Large intestine (tissue), 3 donors: ENCODE results near the gene PDE3A. TPM values are rescaled to one million over a fixed set of nuclear protein-coding genes. Genes with fewer than 3 reads are reported as not detected.
A peak's percentile ranks its signal among the peaks of the same experiment; 100 is the strongest.
"Not testable (repeated sequence)": the region's sequence is repeated elsewhere in the genome, so short reads cannot be mapped to it uniquely, and the experiment has no call there.

ENCODE experiments used
- DNase-seq, 2 donors: peaks; one replicate each; pipeline versions ENCODE4 v3.0.0 to v3.0.0-alpha.2; 2013
- H3K27ac ChIP-seq: one replicate; pipeline ENCODE4 v1.5.1; 2013; ENCODE audit warnings: low read length
- H3K27me3 ChIP-seq: 2 replicates; pipeline ENCODE4 v1.6.1; 2013; ENCODE audit warnings: low read length; ENCODE audit not compliant: control insufficient read depth, insufficient read depth
- H3K36me3 ChIP-seq: 2 replicates; pipeline ENCODE4 v1.6.1; 2013; ENCODE audit warnings: low read length; ENCODE audit not compliant: control insufficient read depth, insufficient read depth
- H3K4me1 ChIP-seq: one replicate; pipeline ENCODE4 v1.6.1; 2013; ENCODE audit warnings: low read length; ENCODE audit not compliant: control insufficient read depth, insufficient read depth
- H3K4me3 ChIP-seq: one replicate; pipeline ENCODE4 v1.5.1; 2013; ENCODE audit warnings: low read length
- H3K9me3 ChIP-seq: one replicate; pipeline ENCODE4 v1.6.1; 2013; ENCODE audit warnings: mild to moderate bottlenecking, low read depth, low read length, moderate library complexity; ENCODE audit not compliant: control insufficient read depth
- WGBS: methylation state at CpG from one replicate; pipeline ENCODE4 v1.1.5; 2013; ENCODE audit warnings: low lambda C conversion rate; ENCODE audit not compliant: insufficient coverage; 5-methylcytosine and 5-hydroxymethylcytosine counted together
- polyA plus RNA-seq: library from polyadenylated mRNA; unstranded; fragments of 120-200 nt; gene quantifications from one replicate; pipeline ENCODE4 v1.2.1, GENCODE V29; 2013

The PDE3A gene
- polyA plus RNA-seq, 1 donor: 62.0 TPM

DNA sequence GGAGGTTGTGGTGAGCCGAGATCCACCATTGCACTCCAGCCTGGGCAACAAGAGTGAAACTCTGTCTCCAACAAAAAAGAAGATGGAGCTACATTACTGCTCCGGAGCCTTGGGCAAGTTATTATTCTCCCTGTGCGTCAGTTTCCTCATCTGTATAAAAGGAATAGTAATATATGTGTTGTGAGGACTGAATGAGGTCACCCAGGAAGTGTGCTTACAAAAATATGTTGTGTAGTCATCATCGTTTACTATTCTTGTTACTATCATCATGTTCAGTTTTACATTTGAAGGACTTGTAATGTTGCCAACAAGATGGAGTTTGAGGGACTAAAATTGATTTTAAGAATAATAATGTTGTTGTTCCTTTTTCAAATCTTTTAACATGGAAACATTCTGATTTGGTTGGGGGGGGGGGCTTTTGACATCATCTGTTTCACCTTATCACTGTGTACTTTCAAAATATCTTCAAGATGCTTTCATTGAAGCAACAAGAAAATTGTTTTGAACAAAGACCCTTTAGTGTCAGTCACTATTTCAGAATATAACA is 156.8 kb downstream of the PDE3A start:
- H3K36me3 ChIP-seq: peaks cover 2% of the 10 kb centered on the region
- no peak overlapping the region for H3K4me3 ChIP-seq
- whole genome bisulfite sequencing: no CpG with 5 or more reads among the region's 4 CpGs
- DNase-seq: no peak
- no peaks in the 10 kb centered on the region for H3K27me3 ChIP-seq
- no peak overlapping the region for H3K27ac ChIP-seq
- H3K9me3 ChIP-seq: no peaks in the 10 kb centered on the region
- H3K4me1 ChIP-seq: no peaks in the 10 kb centered on the region

DNA sequence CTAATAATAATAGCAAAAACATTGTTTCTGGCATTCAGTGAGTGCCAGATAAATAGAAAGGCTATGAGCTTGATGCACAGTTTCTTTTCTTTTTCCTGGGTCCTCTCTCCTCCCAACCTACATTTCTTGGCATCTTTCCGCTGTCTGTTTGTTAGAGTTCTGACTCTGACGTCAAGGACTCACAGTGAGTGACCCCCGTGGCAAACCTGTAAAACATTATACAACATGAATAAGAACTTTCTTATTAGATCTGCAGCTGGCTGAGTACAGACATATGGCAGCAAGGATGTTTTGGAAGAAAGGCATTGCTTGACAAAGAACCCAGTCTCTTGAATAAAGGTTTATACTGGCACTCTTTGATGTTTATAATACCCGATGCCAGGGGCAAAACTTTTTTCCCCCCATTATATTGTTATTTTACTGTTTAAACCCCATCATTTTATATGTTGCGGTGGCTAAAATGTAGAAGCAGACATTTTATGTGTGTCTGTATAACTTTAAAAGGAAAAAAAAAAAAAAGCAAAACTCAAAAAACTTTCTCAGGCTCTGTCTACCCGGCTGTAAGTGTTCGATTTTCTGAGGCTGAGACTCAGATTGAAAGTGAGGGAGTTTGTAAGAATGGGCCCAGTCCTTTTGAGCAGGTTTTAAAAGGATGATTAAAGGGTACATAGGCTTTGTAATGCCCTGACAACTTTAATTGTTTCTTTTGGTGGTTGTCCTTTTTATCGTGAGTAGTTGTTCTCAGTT is 159.3 kb downstream of the PDE3A start:
- Histone ChIP-seq H3K36me3 (no peaks in the 10 kb centered on the region), H3K9me3 (no peaks in the 10 kb centered on the region), H3K27me3 (no peaks in the 10 kb centered on the region), H3K4me3 (no peak overlapping the region), H3K27ac (no peak overlapping the region), H3K4me1 (no peaks in the 10 kb centered on the region)
- whole genome bisulfite sequencing: 79% methylated on average over 2 of the region's 8 CpGs
- no peak for DNase-seq

DNA sequence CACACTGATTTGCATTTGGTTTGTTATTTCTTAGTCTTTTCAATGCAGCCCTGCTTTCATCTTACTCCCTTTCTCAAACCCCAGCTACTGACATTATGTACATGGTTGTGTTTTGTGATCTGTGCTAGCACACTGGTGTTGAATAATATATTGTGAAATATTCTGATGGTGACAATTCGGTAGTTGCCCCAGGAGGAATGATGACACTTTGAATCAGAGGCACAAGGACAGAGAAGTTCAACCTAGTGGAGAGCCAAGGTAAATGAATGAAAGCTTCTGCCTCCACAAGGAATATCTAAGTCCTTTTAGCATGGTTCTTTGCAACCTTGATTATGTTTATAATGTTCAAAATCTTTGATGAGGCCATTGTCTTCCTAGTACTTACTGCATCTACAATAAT is 159.9 kb downstream of the PDE3A start:
- WGBS: no CpG with 5 or more reads among the region's 1 CpG
- no peak overlapping the region for H3K27ac ChIP-seq

DNA sequence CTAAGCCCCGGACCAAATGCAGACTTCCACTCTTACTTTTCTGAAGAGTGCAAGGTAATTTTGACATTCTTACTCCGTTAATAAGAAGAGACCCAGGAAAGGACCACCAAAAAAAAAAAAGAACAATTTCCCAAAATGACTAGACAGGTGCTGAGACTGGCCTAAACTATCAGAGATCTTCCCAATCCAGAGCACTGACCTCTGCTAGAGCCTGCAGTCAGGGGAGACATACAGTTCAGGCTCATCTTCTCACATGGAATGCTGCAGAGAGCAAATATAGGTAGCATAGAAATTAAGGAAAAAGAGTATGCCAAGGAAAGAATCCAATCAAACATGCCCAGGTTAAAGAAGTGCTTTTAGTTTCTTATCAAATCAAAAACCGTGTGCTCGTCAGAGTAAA is 177.9 kb downstream of the PDE3A start:
- 100% methylated on average over 1 of the region's 4 CpGs for WGBS
- H3K4me1 ChIP-seq: no peaks in the 10 kb centered on the region

More for the DNA sequence above, 159.9 kb downstream of the PDE3A start:
- no peaks in the 10 kb centered on the region for H3K36me3 ChIP-seq
- H3K27me3 ChIP-seq: no peaks in the 10 kb centered on the region
- DNase-seq: no peak
- no peaks in the 10 kb centered on the region for H3K9me3 ChIP-seq
- H3K4me3 ChIP-seq: no peak overlapping the region
- H3K4me1 ChIP-seq: no peaks in the 10 kb centered on the region

DNA sequence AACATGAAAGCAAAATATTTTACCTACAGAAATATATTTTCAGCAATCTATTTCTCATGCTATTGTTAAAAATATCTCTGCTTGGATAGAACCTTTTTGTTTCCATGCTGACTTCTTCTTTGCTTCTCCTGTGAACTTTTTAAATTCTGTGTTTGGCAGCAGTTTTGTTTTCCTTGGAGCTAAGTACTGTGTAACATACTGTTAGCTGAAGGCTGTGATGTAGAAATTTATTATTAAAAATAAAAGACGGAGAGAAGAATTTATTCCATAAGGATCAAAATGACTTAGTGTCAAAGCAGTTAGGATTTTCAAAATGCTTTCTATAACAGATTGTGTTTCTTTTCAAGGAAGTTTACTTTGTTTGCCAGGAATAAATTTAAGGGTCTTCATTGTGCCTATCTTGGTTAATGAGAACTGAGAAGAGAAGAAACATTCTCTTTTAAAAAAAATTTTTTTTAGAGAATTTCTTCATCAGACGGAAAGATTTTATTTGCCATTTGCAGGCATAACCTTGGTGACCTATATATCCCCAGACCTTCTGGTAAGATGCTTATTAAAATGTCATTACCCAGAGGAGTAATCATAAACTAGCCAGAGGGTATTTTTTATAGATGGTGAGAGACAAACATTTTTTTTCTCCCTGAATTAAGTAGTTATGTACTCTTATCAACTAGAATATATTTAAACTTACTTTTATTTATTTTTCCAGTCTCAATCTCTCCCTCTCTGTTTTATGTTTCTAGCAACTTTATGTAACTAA is 179.7 kb downstream of the PDE3A start:
- H3K36me3 ChIP-seq: peaks cover 5% of the 10 kb centered on the region
- no peaks in the 10 kb centered on the region for H3K4me1 ChIP-seq
- WGBS: 86% methylated on average over 1 of the region's 2 CpGs
- no peak overlapping the region for H3K27ac ChIP-seq
- no peak for DNase-seq
- H3K9me3 ChIP-seq: peaks cover 16% of the 10 kb centered on the region
- no peaks in the 10 kb centered on the region for H3K27me3 ChIP-seq
- no peak overlapping the region for H3K4me3 ChIP-seq

More for the DNA sequence above, 177.9 kb downstream of the PDE3A start:
- no peak for DNase-seq
- Histone ChIP-seq H3K36me3 (no peaks in the 10 kb centered on the region), H3K9me3 (peaks cover under 1% of the 10 kb centered on the region), H3K4me3 (no peak overlapping the region), H3K27ac (no peak overlapping the region), H3K27me3 (no peaks in the 10 kb centered on the region)

DNA sequence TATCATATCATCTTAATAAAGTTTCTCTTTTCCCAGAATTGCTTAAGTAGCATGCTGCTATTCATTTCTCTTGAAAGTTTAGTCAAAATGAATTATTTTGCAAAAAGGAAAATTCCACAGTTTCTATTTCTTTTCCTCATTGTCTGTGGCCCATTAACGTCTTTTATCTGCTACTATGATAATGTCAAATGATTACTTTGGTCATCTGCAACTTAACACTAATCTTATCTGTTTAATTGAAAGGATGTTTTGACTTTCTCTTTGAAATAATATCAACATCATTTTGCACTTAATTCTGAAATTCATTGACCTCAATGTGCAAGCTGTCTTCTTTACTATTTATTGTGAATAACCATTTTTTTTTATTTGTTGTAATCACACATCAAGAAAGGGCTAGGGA is 180.3 kb downstream of the PDE3A start:
- no peaks in the 10 kb centered on the region for H3K4me1 ChIP-seq
- 33% methylated on average over 1 of the region's 1 CpG for WGBS
- H3K4me3 ChIP-seq: no peak overlapping the region
- no peak for DNase-seq
- no peaks in the 10 kb centered on the region for H3K27me3 ChIP-seq
- peaks cover 5% of the 10 kb centered on the region for H3K36me3 ChIP-seq
- H3K9me3 ChIP-seq: peaks cover 18% of the 10 kb centered on the region
- no peak overlapping the region for H3K27ac ChIP-seq

DNA sequence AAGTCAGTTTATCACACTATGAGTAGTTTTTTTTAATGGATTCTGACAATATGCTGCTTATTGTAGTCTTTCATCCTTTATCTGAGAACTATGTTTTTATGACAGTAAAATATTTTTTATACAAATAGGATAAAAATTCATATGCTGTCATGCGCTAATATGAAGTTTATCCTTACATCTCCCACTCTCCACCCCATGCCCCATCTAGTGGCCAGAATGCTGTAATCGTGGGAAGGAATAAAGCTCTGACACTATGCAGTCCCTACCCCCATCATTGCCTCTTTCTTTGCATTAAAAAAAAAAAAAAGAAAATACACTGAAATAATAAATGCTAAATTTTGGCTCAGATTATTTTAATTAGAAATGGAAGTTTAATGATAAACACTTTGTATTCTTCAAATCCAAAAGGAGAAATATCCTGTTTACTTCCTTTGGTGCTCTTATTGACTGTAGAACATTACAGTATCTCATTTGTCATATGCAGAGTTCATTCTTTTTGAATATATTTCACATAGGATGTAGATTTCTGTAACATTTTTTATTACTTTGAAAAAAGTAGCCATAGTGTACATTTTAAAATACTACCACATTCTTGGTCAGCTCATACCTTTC is 180.9 kb downstream of the PDE3A start:
- Histone ChIP-seq H3K4me3 (no peak overlapping the region), H3K9me3 (peaks cover 19% of the 10 kb centered on the region), H3K27ac (no peak overlapping the region), H3K36me3 (peaks cover 5% of the 10 kb centered on the region), H3K27me3 (no peaks in the 10 kb centered on the region), H3K4me1 (no peaks in the 10 kb centered on the region)
- peak in 1 of 2 donors; percentile 22 for DNase-seq
- WGBS: 100% methylated on average over 1 of the region's 2 CpGs

DNA sequence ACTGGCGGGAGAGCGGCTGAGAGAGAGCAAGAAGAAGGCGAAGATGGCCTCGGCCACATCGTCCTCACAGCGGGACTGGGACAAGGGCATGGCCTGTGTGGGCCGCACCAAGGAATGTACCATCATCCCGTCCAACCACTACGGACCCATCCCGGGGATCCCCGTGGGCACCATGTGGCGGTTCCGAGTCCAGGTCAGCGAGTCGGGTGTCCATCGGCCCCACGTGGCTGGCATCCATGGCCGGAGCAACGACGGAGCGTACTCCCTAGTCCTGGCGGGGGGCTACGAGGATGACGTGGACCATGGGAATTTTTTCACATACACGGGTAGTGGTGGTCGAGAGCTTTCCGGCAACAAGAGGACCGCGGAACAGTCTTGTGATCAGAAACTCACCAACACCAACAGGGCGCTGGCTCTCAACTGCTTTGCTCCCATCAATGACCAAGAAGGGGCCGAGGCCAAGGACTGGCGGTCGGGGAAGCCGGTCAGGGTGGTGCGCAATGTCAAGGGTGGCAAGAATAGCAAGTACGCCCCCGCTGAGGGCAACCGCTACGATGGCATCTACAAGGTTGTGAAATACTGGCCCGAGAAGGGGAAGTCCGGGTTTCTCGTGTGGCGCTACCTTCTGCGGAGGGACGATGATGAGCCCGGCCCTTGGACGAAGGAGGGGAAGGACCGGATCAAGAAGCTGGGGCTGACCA is 183.6 kb downstream of the PDE3A start:
- WGBS: no CpG with 5 or more reads among the region's 48 CpGs
- not testable (repeated sequence) for H3K4me1 ChIP-seq, DNase-seq, H3K27me3 ChIP-seq, H3K4me3 ChIP-seq, H3K36me3 ChIP-seq, H3K27ac ChIP-seq
- H3K9me3 ChIP-seq: peaks cover 19% of the 10 kb centered on the region

DNA sequence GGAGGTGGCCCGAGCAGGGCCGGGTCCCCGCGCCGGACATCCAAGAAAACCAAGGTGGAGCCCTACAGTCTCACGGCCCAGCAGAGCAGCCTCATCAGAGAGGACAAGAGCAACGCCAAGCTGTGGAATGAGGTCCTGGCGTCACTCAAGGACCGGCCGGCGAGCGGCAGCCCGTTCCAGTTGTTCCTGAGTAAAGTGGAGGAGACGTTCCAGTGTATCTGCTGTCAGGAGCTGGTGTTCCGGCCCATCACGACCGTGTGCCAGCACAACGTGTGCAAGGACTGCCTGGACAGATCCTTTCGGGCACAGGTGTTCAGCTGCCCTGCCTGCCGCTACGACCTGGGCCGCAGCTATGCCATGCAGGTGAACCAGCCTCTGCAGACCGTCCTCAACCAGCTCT is 184.2 kb downstream of the PDE3A start:
- not testable (repeated sequence) for H3K4me3 ChIP-seq, H3K36me3 ChIP-seq, H3K27me3 ChIP-seq, H3K4me1 ChIP-seq, H3K27ac ChIP-seq, DNase-seq
- H3K9me3 ChIP-seq: peaks cover 19% of the 10 kb centered on the region
- no CpG with 5 or more reads among the region's 23 CpGs for WGBS

DNA sequence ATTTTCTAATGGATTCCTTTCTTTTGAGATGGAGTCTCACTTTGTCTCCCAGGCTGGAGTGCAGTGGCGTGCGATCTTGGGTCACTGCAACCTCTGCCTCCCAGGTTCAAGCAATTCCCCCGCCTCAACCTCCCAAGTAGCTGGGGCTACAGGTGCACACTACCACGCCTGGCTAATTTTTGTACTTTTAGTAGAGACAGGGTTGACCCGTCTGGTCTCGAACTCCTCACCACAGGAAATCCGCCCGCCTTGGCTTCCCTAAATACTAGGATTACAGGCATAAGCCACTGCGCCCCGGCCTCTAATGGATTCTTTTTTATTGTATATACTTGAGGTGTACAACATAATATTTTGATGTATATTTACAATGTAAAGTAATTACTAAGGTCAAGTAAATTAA is 186.7 kb downstream of the PDE3A start:
- Histone ChIP-seq H3K4me1 (no peaks in the 10 kb centered on the region), H3K27me3 (no peaks in the 10 kb centered on the region), H3K9me3 (peaks cover 19% of the 10 kb centered on the region), H3K4me3 (no peak overlapping the region), H3K36me3 (peaks cover 8% of the 10 kb centered on the region), H3K27ac (no peak overlapping the region)
- DNase-seq: no peak
- WGBS: no CpG with 5 or more reads among the region's 10 CpGs
